HEK293 (cell line): ENCODE data around the gene CDK4.

Experiments used
- CTCF ChIA-PET: fragments of 350-600 bp; formaldehyde crosslinking; extraction: SDS; loops from one replicate; lab custom pipeline; 2021; ENCODE audit warnings: antibody characterized with exemption; lab: Yijun Ruan, JAX
- POLR2A ChIA-PET: fragments of 300-600 bp; formaldehyde crosslinking; extraction: SDS; loops from one replicate; lab custom pipeline; 2020; ENCODE audit warnings: antibody characterized with exemption, inconsistent platforms; lab: Yijun Ruan, JAX
- H3K27ac ChIP-seq: fragments of 200-500 bp; sonication (Bioruptor generic); 2 replicates; pipeline ENCODE4 v1.5.1; 2014; ENCODE audit warnings: low read depth, low read length, control low read depth, inconsistent platforms; ENCODE audit errors: extremely low read depth
- H3K36me3 ChIP-seq, 2 experiments: fragments of 200-500 bp in 1 of 2; sonication (Bioruptor generic) in 1 of 2; 1 replicate in 1 of 2; 2 replicates in 1 of 2; pipeline ENCODE4 v1.5.1; 2014 to 2017; ENCODE audit warnings: inconsistent platforms in 2 of 2, low read length in 2 of 2; ENCODE audit not compliant: control insufficient read depth in 2 of 2, insufficient read depth in 1 of 2
- H3K4me1 ChIP-seq: fragments of 200-500 bp; sonication (Bioruptor generic); 2 replicates; pipeline ENCODE4 v1.5.1; 2014; ENCODE audit warnings: mild to moderate bottlenecking, low read length, inconsistent platforms; ENCODE audit not compliant: control insufficient read depth, insufficient read depth
- H3K4me3 ChIP-seq: 2 replicates; pipeline ENCODE4 v1.5.1; 2011; ENCODE audit warnings: low read depth, mild to moderate bottlenecking, control low read depth, low read length, moderate library complexity
- H3K9me3 ChIP-seq: fragments of 200-500 bp; sonication (Bioruptor generic); 2 replicates; pipeline ENCODE4 v1.5.1; 2014; ENCODE audit warnings: low read depth, low read length, inconsistent platforms; ENCODE audit not compliant: control insufficient read depth, insufficient read depth
- BCL11A ChIP-seq: fragments of 450-650 bp; formaldehyde crosslinking; IDR thresholded peaks from 2 replicates; pipeline ENCODE4 v1.5.1; 2016; ENCODE audit warnings: low read depth, missing biosample characterization, missing genetic modification characterization
- CTCF ChIP-seq: fragments of 450-650 bp; formaldehyde crosslinking; IDR thresholded peaks from 2 replicates; pipeline ENCODE4 v1.5.1; 2016; ENCODE audit warnings: missing biosample characterization, missing genetic modification characterization
- GLIS2 ChIP-seq: fragments of 450-650 bp; formaldehyde crosslinking; IDR thresholded peaks from 2 replicates; pipeline ENCODE4 v1.5.1; 2016; ENCODE audit warnings: missing biosample characterization, missing genetic modification characterization
- IKZF3 ChIP-seq: fragments of 450-650 bp; IDR thresholded peaks from 2 replicates; pipeline ENCODE4 v1.5.0; 2018; ENCODE audit warnings: missing biosample characterization, mild to moderate bottlenecking, missing genetic modification characterization, moderate library complexity
- KLF10 ChIP-seq: fragments of 450-650 bp; IDR thresholded peaks from 2 replicates; pipeline ENCODE4 v1.5.1; 2018; ENCODE audit warnings: missing biosample characterization, mild to moderate bottlenecking, missing genetic modification characterization
- KLF17 ChIP-seq: fragments of 450-650 bp; formaldehyde crosslinking; IDR thresholded peaks from 2 replicates; pipeline ENCODE4 v1.5.1; 2016; ENCODE audit warnings: missing biosample characterization, missing genetic modification characterization
- KLF9 ChIP-seq: fragments of 450-650 bp; formaldehyde crosslinking; IDR thresholded peaks from 2 replicates; pipeline ENCODE4 v1.5.1; 2016; ENCODE audit warnings: missing biosample characterization, missing genetic modification characterization, low read depth
- MEIS1 ChIP-seq: sonication (generic); formaldehyde crosslinking; IDR thresholded peaks from 2 replicates; pipeline ENCODE4 v1.8.1; 2022; ENCODE audit warnings: missing genetic modification reagents, mild to moderate bottlenecking, borderline replicate concordance
- RBAK ChIP-seq: fragments of 450-650 bp; formaldehyde crosslinking; IDR thresholded peaks from 2 replicates; pipeline ENCODE4 v1.5.1; 2016; ENCODE audit warnings: missing biosample characterization, missing genetic modification characterization
- SP3 ChIP-seq: fragments of 450-650 bp; formaldehyde crosslinking; IDR thresholded peaks from 2 replicates; pipeline ENCODE4 v1.5.1; 2016; ENCODE audit warnings: missing biosample characterization, missing genetic modification characterization
- ZBTB26 ChIP-seq: fragments of 450-650 bp; formaldehyde crosslinking; optimal IDR thresholded peaks from 2 replicates; pipeline ENCODE3; 2016; ENCODE audit warnings: missing biosample characterization, mild to moderate bottlenecking, missing genetic modification characterization
- ZFP69B ChIP-seq: fragments of 450-650 bp; formaldehyde crosslinking; IDR thresholded peaks from 2 replicates; pipeline ENCODE4 v1.5.1; 2016; ENCODE audit warnings: missing biosample characterization, missing genetic modification characterization
- ZNF10 ChIP-seq: fragments of 450-650 bp; formaldehyde crosslinking; IDR thresholded peaks from 2 replicates; pipeline ENCODE4 v1.5.1; 2017; ENCODE audit warnings: missing biosample characterization, missing genetic modification characterization
- ZNF114 ChIP-seq: fragments of 450-650 bp; formaldehyde crosslinking; IDR thresholded peaks from 2 replicates; pipeline ENCODE4 v1.5.0; 2017; ENCODE audit warnings: missing biosample characterization, missing genetic modification characterization
- ZNF157 ChIP-seq: fragments of 450-650 bp; formaldehyde crosslinking; IDR thresholded peaks from 2 replicates; pipeline ENCODE4 v1.5.1; 2016; ENCODE audit warnings: missing biosample characterization, missing genetic modification characterization
- ZNF184 ChIP-seq: fragments of 450-650 bp; IDR thresholded peaks from 2 replicates; pipeline ENCODE4 v1.5.1; 2018; ENCODE audit warnings: missing biosample characterization, mild to moderate bottlenecking, missing genetic modification characterization
- ZNF2 ChIP-seq: fragments of 450-650 bp; formaldehyde crosslinking; IDR thresholded peaks from 2 replicates; pipeline ENCODE4 v1.5.1; 2016; ENCODE audit warnings: missing biosample characterization, missing genetic modification characterization
- ZNF23 ChIP-seq: fragments of 450-650 bp; formaldehyde crosslinking; IDR thresholded peaks from 2 replicates; pipeline ENCODE4 v1.5.1; 2016; ENCODE audit warnings: missing biosample characterization, missing genetic modification characterization, borderline replicate concordance
- ZNF302 ChIP-seq: fragments of 450-650 bp; formaldehyde crosslinking; IDR thresholded peaks from 2 replicates; pipeline ENCODE4 v1.5.1; 2016; ENCODE audit warnings: missing biosample characterization, missing genetic modification characterization, low read depth
- ZNF391 ChIP-seq: fragments of 450-650 bp; formaldehyde crosslinking; IDR thresholded peaks from 2 replicates; pipeline ENCODE4 v1.5.1; 2016; ENCODE audit warnings: low read depth, missing biosample characterization, missing genetic modification characterization, borderline replicate concordance
- ZNF404 ChIP-seq: fragments of 450-650 bp; formaldehyde crosslinking; IDR thresholded peaks from 2 replicates; pipeline ENCODE4 v1.5.1; 2017; ENCODE audit warnings: missing biosample characterization, missing genetic modification characterization
- ZNF548 ChIP-seq: fragments of 450-650 bp; formaldehyde crosslinking; IDR thresholded peaks from 2 replicates; pipeline ENCODE4 v1.5.1; 2016; ENCODE audit warnings: missing biosample characterization, missing genetic modification characterization
- ZNF623 ChIP-seq: fragments of 450-650 bp; formaldehyde crosslinking; IDR thresholded peaks from 2 replicates; pipeline ENCODE4 v1.5.1; 2016; ENCODE audit warnings: missing biosample characterization, missing genetic modification characterization
- ZNF768 ChIP-seq: fragments of 450-650 bp; formaldehyde crosslinking; IDR thresholded peaks from 2 replicates; pipeline ENCODE4 v1.5.1; 2018; ENCODE audit warnings: missing biosample characterization, mild to moderate bottlenecking, missing genetic modification characterization
- ZNF776 ChIP-seq: fragments of 450-650 bp; formaldehyde crosslinking; IDR thresholded peaks from 2 replicates; pipeline ENCODE4 v1.5.0; 2017; ENCODE audit warnings: missing biosample characterization, missing genetic modification characterization, borderline replicate concordance
- ZNF791 ChIP-seq: fragments of 450-650 bp; formaldehyde crosslinking; IDR thresholded peaks from 2 replicates; pipeline ENCODE4 v1.5.1; 2016; ENCODE audit warnings: missing biosample characterization, missing genetic modification characterization
- ZNF792 ChIP-seq: fragments of 450-650 bp; formaldehyde crosslinking; IDR thresholded peaks from 2 replicates; pipeline ENCODE4 v1.5.1; 2016; ENCODE audit warnings: missing biosample characterization, missing genetic modification characterization
- TF ChIP-seq, protein P1 (sequence below): fragments of 450-650 bp; formaldehyde crosslinking; IDR thresholded peaks from 2 replicates; pipeline ENCODE4 v1.5.1; 2016; ENCODE audit warnings: missing biosample characterization, missing genetic modification characterization
- TF ChIP-seq, protein P2 (sequence below): fragments of 450-650 bp; formaldehyde crosslinking; IDR thresholded peaks from 2 replicates; pipeline ENCODE4 v1.5.1; 2016; ENCODE audit warnings: missing biosample characterization, missing genetic modification characterization

The CDK4 gene

DNA sequence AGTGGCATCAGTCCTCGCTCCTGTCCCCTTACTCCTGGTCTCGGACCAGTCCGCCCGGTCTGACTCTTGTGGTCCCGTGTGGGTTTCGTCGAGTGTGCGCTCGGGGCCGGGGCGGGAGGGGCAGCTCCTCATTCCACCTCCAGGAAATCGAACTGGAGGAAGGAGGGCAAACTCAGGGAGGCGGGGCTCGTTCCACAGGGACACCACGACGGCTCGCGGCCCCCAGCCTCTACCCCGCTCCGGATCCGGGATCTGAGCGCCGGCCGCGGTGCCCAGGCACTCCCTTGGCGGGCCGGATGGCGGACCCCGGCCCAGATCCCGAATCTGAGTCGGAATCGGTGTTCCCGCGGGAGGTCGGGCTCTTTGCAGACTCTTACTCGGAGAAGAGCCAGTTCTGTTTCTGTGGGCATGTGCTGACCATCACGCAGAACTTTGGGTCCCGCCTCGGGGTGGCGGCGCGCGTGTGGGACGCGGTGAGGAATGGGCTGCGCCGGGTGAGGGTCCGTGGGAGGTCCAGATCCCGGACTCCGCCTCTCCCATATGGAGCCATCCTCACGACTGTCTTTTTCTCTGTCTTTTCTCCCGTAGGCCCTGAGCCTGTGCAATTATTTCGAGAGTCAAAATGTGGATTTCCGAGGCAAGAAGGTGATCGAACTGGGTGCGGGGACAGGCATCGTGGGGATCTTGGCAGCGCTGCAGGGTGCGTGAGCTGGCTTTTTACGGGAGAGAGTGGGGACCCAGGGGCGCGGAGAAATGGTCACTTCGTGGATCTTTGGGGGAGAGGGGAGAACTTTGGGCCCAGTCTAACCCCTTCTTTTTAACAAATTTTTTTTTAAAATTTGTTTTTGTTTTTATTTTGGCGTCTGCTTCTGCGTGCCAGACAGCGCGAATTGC is 20.6 kb upstream of the CDK4 start, which contains the start of gene EEF1AKMT3:
EEF1AKMT3 (plus strand) TSS at position 186 of the 894 bp plus-strand sequence; CDS start at position 297, 111 bp downstream.
- H3K27ac ChIP-seq = peak within 1 kb of the TSS; percentile 94
- H3K9me3 ChIP-seq = no peaks in the 10 kb centered on the region
- H3K4me1 ChIP-seq = peaks cover 6% of the 10 kb centered on the region; the same call in 1 of the 2 replicates
- peaks cover 5 to 47% of the 10 kb centered on the region in 2 experiments; a peak in 2 of 3 replicates for H3K36me3 ChIP-seq
- peak within 1 kb of the TSS; percentile 93 for H3K4me3 ChIP-seq
- ChIA-PET POLR2A (interaction anchor here (0.6 to 1.8 kb wide), 17 partner anchors 9 to 169 kb away, joined by 3 to 14 read pairs (median 4); partner anchors contain the start of genes ATP23, CDK4, CTDSP2 and MARCHF9), CTCF (interaction anchor here (0.7 to 1.4 kb wide), 4 partner anchors 10 to 37 kb away, joined by 3 to 6 read pairs (median 6); partner anchors contain the start of gene TSFM)
- TF ChIP-seq ZNF792 = no peak; the same call in 1 of the 2 replicates
- peak; percentile 74 for TF ChIP-seq GLIS2 (tag by site-specific recombination)
- no peak for TF ChIP-seq ZNF157 (tag by site-specific recombination)
- TF ChIP-seq ZFP69B (tag by site-specific recombination) = no peak
- no peak for TF ChIP-seq ZNF23
- TF ChIP-seq KLF17 (tag by site-specific recombination) = no peak; the same call in 1 of the 2 replicates
- no peak for TF ChIP-seq IKZF3 (tag by site-specific recombination)
- 0 out of 2 replicates have a peak, but pooled peaks have one; percentile 34 for TF ChIP-seq BCL11A (tag by site-specific recombination)
- TF ChIP-seq ZNF184 = no peak
- TF ChIP-seq ZBTB26 (tag by site-specific recombination) = peak; percentile 84
- TF ChIP-seq KLF9 (tag by site-specific recombination) = no peak
- no peak for TF ChIP-seq ZNF404 (tag by site-specific recombination)
- no peak for TF ChIP-seq KLF10
- TF ChIP-seq ZNF776 (tag by site-specific recombination) = no peak
- TF ChIP-seq ZNF391 = no peak
- no peak for TF ChIP-seq ZNF768
- TF ChIP-seq ZNF114 = no peak
- no peak for TF ChIP-seq ZNF2 (tag by site-specific recombination)
- no peak for TF ChIP-seq ZNF548 (tag by site-specific recombination)
- TF ChIP-seq, protein P1, sequence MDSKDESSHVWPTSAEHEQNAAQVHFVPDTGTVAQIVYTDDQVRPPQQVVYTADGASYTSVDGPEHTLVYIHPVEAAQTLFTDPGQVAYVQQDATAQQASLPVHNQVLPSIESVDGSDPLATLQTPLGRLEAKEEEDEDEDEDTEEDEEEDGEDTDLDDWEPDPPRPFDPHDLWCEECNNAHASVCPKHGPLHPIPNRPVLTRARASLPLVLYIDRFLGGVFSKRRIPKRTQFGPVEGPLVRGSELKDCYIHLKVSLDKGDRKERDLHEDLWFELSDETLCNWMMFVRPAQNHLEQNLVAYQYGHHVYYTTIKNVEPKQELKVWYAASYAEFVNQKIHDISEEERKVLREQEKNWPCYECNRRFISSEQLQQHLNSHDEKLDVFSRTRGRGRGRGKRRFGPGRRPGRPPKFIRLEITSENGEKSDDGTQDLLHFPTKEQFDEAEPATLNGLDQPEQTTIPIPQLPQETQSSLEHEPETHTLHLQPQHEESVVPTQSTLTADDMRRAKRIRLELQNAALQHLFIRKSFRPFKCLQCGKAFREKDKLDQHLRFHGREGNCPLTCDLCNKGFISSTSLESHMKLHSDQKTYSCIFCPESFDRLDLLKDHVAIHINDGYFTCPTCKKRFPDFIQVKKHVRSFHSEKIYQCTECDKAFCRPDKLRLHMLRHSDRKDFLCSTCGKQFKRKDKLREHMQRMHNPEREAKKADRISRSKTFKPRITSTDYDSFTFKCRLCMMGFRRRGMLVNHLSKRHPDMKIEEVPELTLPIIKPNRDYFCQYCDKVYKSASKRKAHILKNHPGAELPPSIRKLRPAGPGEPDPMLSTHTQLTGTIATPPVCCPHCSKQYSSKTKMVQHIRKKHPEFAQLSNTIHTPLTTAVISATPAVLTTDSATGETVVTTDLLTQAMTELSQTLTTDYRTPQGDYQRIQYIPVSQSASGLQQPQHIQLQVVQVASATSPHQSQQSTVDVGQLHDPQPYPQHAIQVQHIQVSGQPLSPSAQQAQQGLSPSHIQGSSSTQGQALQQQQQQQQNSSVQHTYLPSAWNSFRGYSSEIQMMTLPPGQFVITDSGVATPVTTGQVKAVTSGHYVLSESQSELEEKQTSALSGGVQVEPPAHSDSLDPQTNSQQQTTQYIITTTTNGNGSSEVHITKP (tag by site-specific recombination) = 0 out of 2 replicates have a peak, but pooled peaks have one; percentile 24
- no peak for TF ChIP-seq ZNF791
- no peak for TF ChIP-seq MEIS1 (CRISPR knock-in tag)
- no peak for TF ChIP-seq CTCF (tag by site-specific recombination)
- no peak for TF ChIP-seq ZNF302 (tag by site-specific recombination)
- TF ChIP-seq, protein P2, sequence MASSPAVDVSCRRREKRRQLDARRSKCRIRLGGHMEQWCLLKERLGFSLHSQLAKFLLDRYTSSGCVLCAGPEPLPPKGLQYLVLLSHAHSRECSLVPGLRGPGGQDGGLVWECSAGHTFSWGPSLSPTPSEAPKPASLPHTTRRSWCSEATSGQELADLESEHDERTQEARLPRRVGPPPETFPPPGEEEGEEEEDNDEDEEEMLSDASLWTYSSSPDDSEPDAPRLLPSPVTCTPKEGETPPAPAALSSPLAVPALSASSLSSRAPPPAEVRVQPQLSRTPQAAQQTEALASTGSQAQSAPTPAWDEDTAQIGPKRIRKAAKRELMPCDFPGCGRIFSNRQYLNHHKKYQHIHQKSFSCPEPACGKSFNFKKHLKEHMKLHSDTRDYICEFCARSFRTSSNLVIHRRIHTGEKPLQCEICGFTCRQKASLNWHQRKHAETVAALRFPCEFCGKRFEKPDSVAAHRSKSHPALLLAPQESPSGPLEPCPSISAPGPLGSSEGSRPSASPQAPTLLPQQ (tag by site-specific recombination) = no peak
- TF ChIP-seq SP3 (tag by site-specific recombination) = peak; percentile 50
- TF ChIP-seq ZNF623 (tag by site-specific recombination) = no peak
- TF ChIP-seq ZNF10 (tag by site-specific recombination) = no peak
- TF ChIP-seq RBAK (tag by site-specific recombination) = no peak
